HG03097 (cell line): ENCODE results near the gene NCBP3.
A peak's percentile ranks its signal among the peaks of the same experiment; 100 is the strongest.

Experiments
- ATAC-seq: cut with Tn5 transposase; IDR thresholded peaks from one replicate; pipeline ENCODE4 v1.9.1; 2021; ENCODE audit not compliant: unreplicated experiment, low FRiP score

NCBP3 gene

GRCh38 chr17:3845621-3846436 lies at the start of gene NCBP3:
Gene NCBP3, minus strand, starts transcription at chr17:3846246. Its CDS starts 23 bp downstream, at chr17:3846223.
- peak; percentile 92 for ATAC-seq

- no peak for ATAC-seq
Measured at GRCh38 chr17:3895354-3895753, 49.3 kb upstream of the NCBP3 start.

GRCh38 chr17:3894911-3895343 lies 48.9 kb upstream of the NCBP3 start:
- no peak for ATAC-seq

GRCh38 chr17:3894188-3894587 lies 48.1 kb upstream of the NCBP3 start:
- no peak for ATAC-seq

GRCh38 chr17:3893720-3894116 lies 47.7 kb upstream of the NCBP3 start:
- ATAC-seq = no peak

GRCh38 chr17:3893003-3893719 lies 47.1 kb upstream of the NCBP3 start, which contains the start of gene CAMKK1:
Gene CAMKK1, minus strand, starts transcription at chr17:3893053. Its CDS starts 7,366 bp downstream, at chr17:3885687.
- ATAC-seq = peak; percentile 75

- peak; percentile 17 for ATAC-seq
Measured at GRCh38 chr17:3892095-3892998, 46.3 kb upstream of the NCBP3 start.

- no peak for ATAC-seq
Measured at GRCh38 chr17:3891626-3892094, 45.6 kb upstream of the NCBP3 start.

GRCh38 chr17:3890878-3891219 lies 44.8 kb upstream of the NCBP3 start:
- ATAC-seq = no peak

- ATAC-seq = no peak
Measured at GRCh38 chr17:3890082-3890877, 44.2 kb upstream of the NCBP3 start.

- ATAC-seq = no peak
Measured at GRCh38 chr17:3889325-3890012, 43.4 kb upstream of the NCBP3 start.

GRCh38 chr17:3888343-3889171 lies 42.5 kb upstream of the NCBP3 start:
- ATAC-seq = no peak

GRCh38 chr17:3887804-3888203 lies 41.8 kb upstream of the NCBP3 start:
- ATAC-seq = no peak

- no peak for ATAC-seq
Measured at GRCh38 chr17:3887394-3887793, 41.3 kb upstream of the NCBP3 start.

- ATAC-seq = no peak
Measured at GRCh38 chr17:3886776-3887175, 40.7 kb upstream of the NCBP3 start.

GRCh38 chr17:3885970-3886369 lies 39.9 kb upstream of the NCBP3 start:
- ATAC-seq = no peak

GRCh38 chr17:3885271-3885670 lies 39.2 kb upstream of the NCBP3 start:
- no peak for ATAC-seq

GRCh38 chr17:3884188-3884587 lies 38.1 kb upstream of the NCBP3 start:
- ATAC-seq = no peak
